HS-27A (cell line): ENCODE data around the gene FARSB.
"Not testable (repeated sequence)": the region's sequence is repeated elsewhere in the genome, so short reads cannot be mapped to it uniquely, and the experiment has no call there.

Experiments used
- DNase-seq: peaks from one replicate; pipeline ENCODE4 v3.0.0-alpha.2; 2012; ENCODE audit warnings: low read depth, missing footprints

FARSB gene

GRCh38 chr2:222604749-222605515 is 51.0 kb downstream of the FARSB start:
- no peak for DNase-seq

DNA sequence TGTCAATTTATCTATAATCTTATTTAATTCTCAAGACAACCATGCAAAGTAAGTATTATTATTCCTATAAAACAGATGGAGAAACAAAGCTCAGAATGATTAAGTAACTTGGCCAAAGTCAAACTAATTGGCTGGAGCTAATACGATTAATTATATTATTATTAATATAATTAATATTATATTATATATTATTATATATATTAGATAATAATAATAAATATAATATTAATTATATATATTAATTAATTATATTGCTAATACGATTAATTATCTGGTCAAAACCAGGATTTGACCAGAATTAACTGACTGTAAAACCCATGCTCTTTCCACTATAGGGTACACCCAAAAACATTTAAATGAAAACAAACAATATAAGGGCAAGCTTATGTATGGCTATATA is 52.4 kb downstream of the FARSB start:
- DNase-seq, result no peak

GRCh38 chr2:222598611-222599010 is 57.3 kb downstream of the FARSB start:
- no peak for DNase-seq

DNA sequence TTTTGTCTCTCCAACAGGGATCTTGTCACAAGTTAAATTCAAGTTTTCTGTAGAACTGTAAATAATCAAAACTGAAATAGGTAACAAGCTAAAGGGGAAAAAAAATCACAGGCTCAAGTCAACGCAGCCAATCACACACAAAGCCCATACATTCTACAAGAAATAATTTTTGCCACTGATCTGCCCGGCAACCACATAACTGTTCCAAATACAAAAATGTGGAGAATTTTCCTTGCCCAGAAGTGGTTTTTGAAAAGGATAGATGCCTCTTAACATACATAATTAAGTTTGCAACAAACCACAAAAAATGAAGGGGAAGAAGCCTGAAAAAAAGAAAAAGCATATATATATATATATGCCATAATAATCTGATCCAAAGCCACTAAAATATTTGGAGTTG is 60.3 kb downstream of the FARSB start:
- DNase-seq, result no peak

- DNase-seq, result no peak
These were observed 61.2 kb downstream of the FARSB start for GRCh38 chr2:222594679-222595078.

- no peak for DNase-seq
These were observed 63.7 kb downstream of the FARSB start for GRCh38 chr2:222592176-222592575.

GRCh38 chr2:222591661-222592060 is 64.2 kb downstream of the FARSB start:
- DNase-seq, result no peak

DNA sequence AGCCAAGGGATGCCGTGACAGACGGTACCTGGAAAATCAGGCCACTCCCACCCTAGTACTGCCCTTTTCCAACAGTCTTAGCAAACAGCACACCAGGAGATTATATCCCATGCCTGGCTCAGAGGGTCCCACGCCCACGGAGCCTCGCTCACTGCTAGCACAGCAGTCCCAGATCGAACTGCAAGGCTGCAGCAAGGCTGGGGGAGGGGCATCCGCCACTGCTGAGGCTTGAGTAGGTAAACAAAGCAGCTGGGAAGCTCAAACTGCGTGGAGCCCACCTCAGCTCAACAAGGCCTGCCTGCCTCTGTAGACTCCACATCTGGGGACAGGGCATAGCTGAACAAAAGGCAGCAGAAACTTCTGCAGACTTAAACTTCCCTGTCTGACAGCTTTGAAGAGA is 71.3 kb downstream of the FARSB start:
- DNase-seq, result not testable (repeated sequence)

DNA sequence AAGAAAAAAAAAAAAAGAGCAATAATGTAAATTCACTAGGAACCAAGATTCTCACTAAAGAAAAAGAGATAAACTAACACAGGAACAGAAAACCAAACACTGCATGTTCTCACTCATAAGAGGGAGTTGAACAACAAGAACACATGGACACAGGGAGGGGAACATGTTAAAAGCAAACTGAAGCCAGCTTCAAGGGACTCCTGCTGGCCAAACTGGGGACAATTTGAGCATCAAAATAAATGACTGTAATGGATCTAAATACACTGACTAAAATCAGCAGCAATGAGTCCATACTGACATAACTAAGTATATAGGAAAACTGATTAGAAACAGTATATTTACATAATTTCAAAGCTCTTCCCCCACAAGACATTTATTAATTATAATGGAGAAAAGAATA is 73.0 kb downstream of the FARSB start:
- DNase-seq, result no peak

GRCh38 chr2:222577341-222577740 is 78.6 kb downstream of the FARSB start:
- DNase-seq, result no peak

DNA sequence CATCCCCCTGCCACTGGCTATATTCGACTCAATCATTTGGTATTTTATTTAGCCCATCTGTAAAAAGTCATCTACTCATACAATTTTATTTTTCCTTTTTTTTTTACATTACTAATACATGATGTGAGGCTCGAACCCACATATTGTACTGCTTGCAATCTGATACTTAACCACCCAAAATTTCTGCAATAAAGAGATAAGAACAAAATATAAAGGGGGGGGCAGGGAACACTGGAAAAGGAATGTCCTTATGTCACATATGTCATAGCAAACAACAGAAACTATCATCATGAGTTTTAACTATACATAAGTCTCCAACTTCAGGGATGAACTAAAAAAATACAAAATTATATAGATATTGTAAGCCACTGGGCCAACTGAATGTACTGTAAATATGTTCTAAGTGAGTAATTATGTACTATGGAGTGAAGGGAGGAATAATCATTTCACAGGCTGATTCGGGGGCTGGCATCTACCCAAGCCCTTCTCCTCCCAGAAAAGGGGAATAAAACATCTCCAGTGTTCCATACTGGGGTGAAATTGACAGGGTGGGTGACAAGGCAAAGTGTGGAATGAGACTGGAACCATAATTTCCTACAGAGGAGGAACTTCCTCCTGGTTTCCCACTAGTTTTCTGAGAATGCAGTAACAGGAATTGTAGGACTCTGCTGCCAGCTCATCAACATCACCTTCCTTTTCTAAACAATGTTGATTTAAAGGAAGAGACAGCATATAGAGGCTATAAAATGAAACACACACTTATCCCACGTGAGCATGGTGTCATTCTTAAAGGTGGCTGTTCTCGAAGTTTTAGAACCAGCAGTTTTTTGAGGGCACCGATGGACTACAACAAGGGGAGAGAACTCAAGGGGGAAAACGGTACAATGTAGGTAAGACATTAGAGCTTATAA is 79.5 kb downstream of the FARSB start:
- DNase-seq, result no peak

DNA sequence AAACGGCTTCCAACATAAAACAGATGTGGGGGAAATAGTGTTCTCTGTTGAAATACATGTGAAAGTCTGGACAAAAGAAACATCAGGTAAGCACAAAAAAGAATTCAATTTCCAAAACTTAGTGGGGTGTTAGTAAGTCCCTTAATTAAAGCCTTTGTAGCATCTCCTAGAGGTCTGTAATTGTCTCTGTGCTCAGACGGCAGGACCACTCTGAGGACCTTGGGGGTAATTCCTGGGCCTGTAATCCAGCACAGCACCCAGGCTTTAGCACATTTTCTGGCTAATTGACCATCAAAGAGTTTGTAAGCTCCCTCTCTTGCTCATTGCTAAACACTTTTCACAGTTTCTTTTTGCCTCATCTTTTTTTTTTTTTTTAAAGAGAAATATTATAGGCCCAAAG is 80.3 kb downstream of the FARSB start:
- no peak for DNase-seq

GRCh38 chr2:222572751-222573174 is 83.1 kb downstream of the FARSB start:
- DNase-seq, result no peak

GRCh38 chr2:222572264-222572721 is 83.6 kb downstream of the FARSB start:
- DNase-seq, result no peak

DNA sequence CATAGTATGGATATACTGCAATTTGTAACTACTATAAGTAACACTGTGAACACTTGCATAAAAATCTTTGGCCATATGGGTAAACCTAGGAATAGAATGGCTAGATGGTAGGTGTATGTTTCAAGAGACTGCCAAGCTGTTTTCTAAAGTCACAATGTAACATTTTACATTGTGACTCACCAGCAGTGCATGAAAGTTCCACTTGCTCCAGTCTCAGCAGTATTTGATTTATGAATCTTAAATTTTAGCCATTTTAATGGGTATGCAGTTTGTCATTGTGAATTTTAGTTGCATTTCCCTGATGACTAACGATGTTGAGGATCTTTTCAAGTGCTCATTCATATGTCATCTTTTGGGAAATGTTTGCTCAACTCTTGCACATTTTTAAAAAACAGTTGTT is 86.1 kb downstream of the FARSB start:
- no peak for DNase-seq

- no peak for DNase-seq
These were observed 87.0 kb downstream of the FARSB start for GRCh38 chr2:222568865-222569264.

DNA sequence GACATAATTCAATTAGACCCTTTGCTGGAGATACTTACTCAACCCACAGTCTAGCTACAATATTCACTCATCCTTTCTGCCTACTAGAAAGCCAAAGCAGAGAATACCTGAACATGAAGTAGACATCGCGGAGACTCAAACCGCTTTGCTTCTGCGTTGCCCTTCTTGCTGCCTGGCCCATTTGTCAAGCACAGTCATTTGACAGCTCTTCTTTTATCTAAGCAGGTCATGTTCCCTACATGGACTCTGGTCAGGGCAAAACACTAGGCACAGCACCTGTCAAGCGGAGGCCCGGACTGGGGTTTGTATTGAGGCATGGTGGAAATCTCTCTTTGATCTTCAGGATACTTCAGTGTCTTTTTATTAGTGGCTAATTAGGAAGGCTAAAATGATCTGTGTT is 89.7 kb downstream of the FARSB start:
- DNase-seq, result no peak

DNA sequence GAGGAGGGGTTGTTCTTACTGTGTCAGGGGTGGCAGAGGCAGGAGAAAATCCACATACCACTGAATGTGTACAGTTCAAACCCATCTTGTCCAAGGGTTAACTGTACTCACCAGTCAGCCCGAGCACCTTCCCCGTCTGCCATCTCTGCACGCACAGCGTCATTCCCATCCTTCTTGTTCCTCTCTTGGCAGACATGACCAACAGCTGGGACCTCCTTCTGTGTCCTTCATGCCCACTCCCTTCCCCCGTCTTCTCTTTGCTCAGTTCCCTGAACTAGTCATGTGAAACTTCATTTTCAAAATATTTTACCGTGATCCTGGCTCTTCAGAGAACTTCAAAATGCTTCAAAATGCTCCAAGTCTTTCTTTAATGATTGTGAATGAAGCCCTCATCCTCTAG is 92.0 kb downstream of the FARSB start:
- no peak for DNase-seq

DNA sequence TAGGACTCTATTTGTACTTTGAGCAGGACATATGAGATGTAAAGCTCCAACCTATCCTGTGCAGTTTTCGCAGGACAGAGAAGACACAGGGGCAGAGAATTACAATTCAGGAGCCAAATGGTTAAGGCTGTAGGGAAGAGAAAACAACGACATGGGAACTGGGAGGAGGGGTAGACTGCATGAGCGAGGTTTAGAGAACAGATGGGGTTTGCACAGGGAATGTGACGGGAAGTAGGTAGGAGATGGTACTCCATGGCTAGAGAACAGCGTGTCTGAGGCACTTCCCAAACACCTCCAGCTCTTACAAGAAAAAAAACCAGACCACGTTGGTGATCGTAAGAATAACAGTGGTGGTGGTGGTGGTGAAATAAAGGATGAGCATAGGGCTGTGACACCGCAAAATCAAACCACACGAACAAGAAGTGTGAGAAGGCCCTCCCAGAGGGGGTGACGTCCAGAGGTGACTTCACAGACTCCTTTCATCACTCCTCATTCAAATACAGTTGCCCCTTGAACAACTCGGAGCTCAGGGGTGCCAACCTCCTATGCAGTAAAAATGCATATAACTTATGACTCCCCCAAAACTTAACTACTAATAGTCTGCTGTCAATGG is 92.7 kb downstream of the FARSB start:
- DNase-seq, result no peak

- no peak for DNase-seq
These were observed 93.9 kb downstream of the FARSB start for GRCh38 chr2:222561817-222562645.

DNA sequence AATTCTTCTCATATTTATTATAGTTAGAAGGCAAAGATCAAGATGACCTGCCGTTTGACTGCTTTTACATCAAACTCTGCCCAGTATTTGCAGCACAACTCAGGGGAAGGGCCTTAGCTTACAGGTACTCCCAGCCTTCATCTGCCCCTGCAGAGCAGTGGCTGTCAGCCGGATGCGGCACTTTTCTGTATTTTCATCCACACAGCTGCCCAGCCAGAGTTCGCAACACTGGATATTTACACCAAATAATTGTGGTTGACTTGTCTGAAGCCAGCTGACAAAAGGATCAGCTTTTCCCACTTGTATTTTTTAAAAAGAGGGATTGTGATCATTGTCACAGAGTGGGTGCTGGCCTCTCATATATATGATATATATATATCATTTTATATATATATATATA is 94.7 kb downstream of the FARSB start:
- DNase-seq, result no peak

DNA sequence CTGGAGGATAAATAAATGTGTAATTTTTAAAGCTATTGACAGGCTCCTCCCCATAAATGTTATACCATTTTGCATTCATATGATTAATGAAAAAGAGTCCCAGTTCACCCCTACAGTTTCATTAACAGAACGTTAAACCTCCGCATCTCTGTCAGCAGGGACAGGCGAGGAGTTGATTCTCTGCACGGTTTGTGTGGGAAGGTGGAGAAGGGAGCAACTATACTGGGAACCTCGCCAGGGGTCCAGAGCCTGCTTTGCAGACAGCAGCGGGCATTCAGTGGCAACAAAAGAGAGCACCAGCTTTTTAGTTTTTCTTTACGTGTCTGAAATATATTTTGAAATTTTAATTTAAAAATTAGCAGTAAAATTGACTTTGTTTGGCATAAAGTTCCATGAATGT is 101.4 kb downstream of the FARSB start:
- no peak for DNase-seq
